ENCODE measurements around the gene SGSH. TPM values are rescaled to one million over a fixed set of nuclear protein-coding genes. Genes with fewer than 3 reads are reported as not detected.

Gene SGSH
- total RNA-seq, 1 donor from 2014 or later, result 47.6 TPM

DNA sequence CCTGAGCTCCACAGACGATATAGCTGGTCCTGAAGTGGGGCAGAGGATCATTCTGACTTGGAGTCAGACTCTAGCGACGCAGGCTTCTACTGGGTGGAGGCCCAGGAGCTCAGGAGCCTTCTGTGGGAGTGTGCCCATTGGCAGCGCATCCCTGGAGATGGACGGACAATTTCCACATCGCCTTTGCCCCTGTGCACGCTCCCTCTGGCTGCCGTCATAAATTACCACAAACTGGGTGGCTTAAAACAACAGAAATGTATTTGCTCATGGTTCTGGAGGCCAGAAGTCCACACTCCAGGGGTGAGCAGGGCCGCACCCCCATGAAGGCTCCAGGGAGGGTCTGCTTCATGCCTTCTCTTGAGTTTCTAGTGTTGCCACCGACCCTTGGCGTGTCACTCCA is 43.4 kb downstream of the SGSH start:
- Histone ChIP-seq H3K27me3 (no peaks in the 10 kb centered on the region), H3K4me3 (no peak overlapping the region), H3K27ac (no peak overlapping the region), H3K36me3 (no peaks in the 10 kb centered on the region), H3K9me3 (no peaks in the 10 kb centered on the region), H3K4me1 (no peaks in the 10 kb centered on the region)
- no peak for TF ChIP-seq POLR2AphosphoS5 (IDR thresholded peaks at IDR 0.05; ENCODE audit: insufficient read depth in 1 of 2, low read depth in 1 of 2)
- TF ChIP-seq CTCF (IDR thresholded peaks at IDR 0.05), result no peak
- TF ChIP-seq POLR2A (IDR thresholded peaks at IDR 0.05), result no peak
- no peak for DNase-seq (ENCODE audit: extremely low spot score in 2 of 2)
- intact Hi-C loops (cut with DNase I), result no loop called here

GRCh38 chr17:80173916-80174315 is 46.2 kb downstream of the SGSH start:
- Histone ChIP-seq H3K36me3 (no peaks in the 10 kb centered on the region), H3K4me1 (no peaks in the 10 kb centered on the region), H3K27ac (no peak overlapping the region), H3K9me3 (no peaks in the 10 kb centered on the region), H3K4me3 (no peak overlapping the region), H3K27me3 (no peaks in the 10 kb centered on the region)
- no peak for TF ChIP-seq POLR2A (IDR thresholded peaks at IDR 0.05)
- DNase-seq (ENCODE audit: extremely low spot score in 2 of 2), result no peak
- intact Hi-C loops (cut with DNase I), result no loop called here

GRCh38 chr17:80173126-80173525 is 47.0 kb downstream of the SGSH start:
- H3K4me1 ChIP-seq, result no peaks in the 10 kb centered on the region

DNA sequence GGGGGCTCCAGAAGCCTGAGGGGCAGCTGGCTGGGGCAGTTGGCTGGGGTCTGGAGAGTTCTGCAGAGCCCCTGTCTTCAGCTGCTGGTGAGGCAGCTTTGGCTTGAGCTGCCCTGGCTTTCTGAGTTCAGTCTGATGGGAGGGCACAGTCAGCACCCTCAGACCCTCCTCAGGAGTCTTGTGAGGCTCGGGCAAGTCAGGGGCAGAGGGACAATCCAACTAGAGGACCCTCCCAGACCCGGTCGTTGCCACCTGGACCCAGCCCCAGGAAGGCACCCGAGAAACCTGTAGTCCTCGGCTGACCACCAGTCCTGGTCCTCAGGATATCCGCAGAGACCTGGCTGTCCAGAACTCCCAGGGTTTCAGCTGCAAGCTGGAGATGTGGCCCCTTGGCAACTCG is 48.5 kb downstream of the SGSH start:
- no peak overlapping the region for H3K4me3 ChIP-seq
- H3K27ac ChIP-seq, result no peak overlapping the region
- H3K36me3 ChIP-seq, result no peaks in the 10 kb centered on the region
- no peaks in the 10 kb centered on the region for H3K27me3 ChIP-seq
- no peaks in the 10 kb centered on the region for H3K4me1 ChIP-seq
- H3K9me3 ChIP-seq, result no peaks in the 10 kb centered on the region
- no peak for DNase-seq (ENCODE audit: extremely low spot score in 2 of 2)
- intact Hi-C loops (cut with DNase I), result no loop called here
- no peak for TF ChIP-seq POLR2A (IDR thresholded peaks at IDR 0.05)

More at GRCh38 chr17:80173126-80173525, 47.0 kb downstream of the SGSH start:
- Histone ChIP-seq H3K9me3 (no peaks in the 10 kb centered on the region), H3K27ac (no peak overlapping the region), H3K36me3 (no peaks in the 10 kb centered on the region), H3K4me3 (no peak overlapping the region), H3K27me3 (no peaks in the 10 kb centered on the region)
- TF ChIP-seq POLR2AphosphoS5 (IDR thresholded peaks at IDR 0.05; ENCODE audit: insufficient read depth in 1 of 2, low read depth in 1 of 2), result no peak
- TF ChIP-seq CTCF (IDR thresholded peaks at IDR 0.05), result no peak
- no peak for TF ChIP-seq POLR2A (IDR thresholded peaks at IDR 0.05)
- DNase-seq (ENCODE audit: extremely low spot score in 2 of 2), result no peak
- intact Hi-C loops (cut with DNase I), result no loop called here

GRCh38 chr17:80169784-80170500 is 50.2 kb downstream of the SGSH start, which contains the start of gene CARD14:
Gene CARD14, plus strand, starts transcription at chr17:80170030. Its CDS starts 11,409 bp downstream, at chr17:80181439.
- Histone ChIP-seq H3K4me1 (no peaks in the 10 kb centered on the region), H3K4me3 (peak within 1 kb of the TSS in 1 of 2 donors; percentile 30), H3K27me3 (no peaks in the 10 kb centered on the region), H3K9me3 (no peaks in the 10 kb centered on the region), H3K27ac (peak within 1 kb of the TSS; percentile 13), H3K36me3 (no peaks in the 10 kb centered on the region)
- no peak for DNase-seq (ENCODE audit: extremely low spot score in 2 of 2)
- TF ChIP-seq CTCF (IDR thresholded peaks at IDR 0.05), result no peak
- TF ChIP-seq POLR2AphosphoS5 (IDR thresholded peaks at IDR 0.05; ENCODE audit: insufficient read depth in 1 of 2, low read depth in 1 of 2), result peak; percentile 58 to 72
- peak in 1 of 2 donors; percentile 7 for TF ChIP-seq POLR2A (IDR thresholded peaks at IDR 0.05)
- intact Hi-C loops (cut with DNase I), result no loop called here

GRCh38 chr17:80169107-80169506 is 51.0 kb downstream of the SGSH start:
- H3K27me3 ChIP-seq, result no peaks in the 10 kb centered on the region
- H3K4me1 ChIP-seq, result no peaks in the 10 kb centered on the region
- DNase-seq (ENCODE audit: extremely low spot score in 2 of 2), result no peak
- intact Hi-C loops (cut with DNase I), result no loop called here
- H3K36me3 ChIP-seq, result no peaks in the 10 kb centered on the region
- no peak overlapping the region for H3K4me3 ChIP-seq
- TF ChIP-seq POLR2AphosphoS5 (IDR thresholded peaks at IDR 0.05; ENCODE audit: insufficient read depth in 1 of 2, low read depth in 1 of 2) (no peak), CTCF (IDR thresholded peaks at IDR 0.05) (no peak), POLR2A (IDR thresholded peaks at IDR 0.05) (no peak)
- no peak overlapping the region for H3K27ac ChIP-seq
- no peaks in the 10 kb centered on the region for H3K9me3 ChIP-seq

Data from vagina (tissue), 2 donors.